Bronchial epithelial cell (primary cell): Measurements from ENCODE around the gene KCP. TPM values are rescaled to one million over a fixed set of nuclear protein-coding genes. Genes with fewer than 3 reads are reported as not detected.

Experiments
- DNase-seq: peaks from one replicate; pipeline ENCODE4 v3.0.0-alpha.2; 2010; ENCODE audit warnings: low read depth
- FAIRE-seq: peaks from 2 replicates; lab custom pipeline; 2011; peaks lifted over from hg19 to GRCh38; lab: Jason Lieb, UNC
- H3K27me3 ChIP-seq: 2 replicates; pipeline ENCODE4 v1.5.1; 2011; ENCODE audit warnings: low read length; ENCODE audit not compliant: control insufficient read depth, insufficient read depth
- H3K36me3 ChIP-seq: 2 replicates; pipeline ENCODE4 v1.5.1; 2011; ENCODE audit warnings: low read length; ENCODE audit not compliant: control insufficient read depth, insufficient read depth
- H3K4me3 ChIP-seq: 2 replicates; pipeline ENCODE4 v1.5.1; 2011; ENCODE audit warnings: mild to moderate bottlenecking, low read depth, low read length, control low read depth
- CTCF ChIP-seq: IDR thresholded peaks from 2 replicates; pipeline ENCODE4 v1.5.1; 2011; ENCODE audit warnings: mild to moderate bottlenecking, moderate library complexity, low read length, control low read depth, inconsistent platforms; ENCODE audit not compliant: insufficient read depth, severe bottlenecking
- total RNA-seq: library from RNA; depleted of rRNA; stranded (reverse); fragments of >200 nt; gene quantifications from 2 replicates; pipeline ENCODE4 v1.2.1, GENCODE V29; 2014

KCP gene
- 0.53 and 1.3 TPM in 2 replicates for total RNA-seq

GRCh38 chr7:128910569-128910945, at the start of gene KCP:
KCP (minus strand) TSS chr7:128910709; CDS start chr7:128910676, 33 bp downstream.
- no peak for FAIRE-seq
- no peak for TF ChIP-seq CTCF
- no peak within 1 kb of the TSS for H3K4me3 ChIP-seq
- H3K36me3 ChIP-seq, result no peaks in the 10 kb centered on the region
- peaks cover 36% of the 10 kb centered on the region for H3K27me3 ChIP-seq
- no peak for DNase-seq

GRCh38 chr7:128959296-128959695, 48.8 kb upstream of the KCP start:
- H3K4me3 ChIP-seq, result no peak overlapping the region
- no peak for TF ChIP-seq CTCF
- peaks cover 4% of the 10 kb centered on the region for H3K36me3 ChIP-seq
- H3K27me3 ChIP-seq, result no peaks in the 10 kb centered on the region
- no peak for DNase-seq
- FAIRE-seq, result no peak

- TF ChIP-seq CTCF, result no peak
- Histone ChIP-seq H3K27me3 (no peaks in the 10 kb centered on the region), H3K36me3 (peaks cover 9% of the 10 kb centered on the region), H3K4me3 (no peak overlapping the region)
- DNase-seq, result peak; percentile 53
- no peak for FAIRE-seq
These were observed 45.5 kb upstream of the KCP start for GRCh38 chr7:128955981-128956380.

- H3K27me3 ChIP-seq, result no peaks in the 10 kb centered on the region
- FAIRE-seq (no peak), DNase-seq (peak; percentile 54)
- H3K4me3 ChIP-seq, result no peak overlapping the region
- peaks cover 9% of the 10 kb centered on the region for H3K36me3 ChIP-seq
- no peak for TF ChIP-seq CTCF
These were observed 44.6 kb upstream of the KCP start for GRCh38 chr7:128954830-128955802.

GRCh38 chr7:128954150-128954549, 43.6 kb upstream of the KCP start:
- Histone ChIP-seq H3K27me3 (no peaks in the 10 kb centered on the region), H3K36me3 (peaks cover 9% of the 10 kb centered on the region), H3K4me3 (no peak overlapping the region)
- no peak for FAIRE-seq
- no peak for TF ChIP-seq CTCF
- DNase-seq, result no peak
